ENCODE data around the gene KRT39.

DNA sequence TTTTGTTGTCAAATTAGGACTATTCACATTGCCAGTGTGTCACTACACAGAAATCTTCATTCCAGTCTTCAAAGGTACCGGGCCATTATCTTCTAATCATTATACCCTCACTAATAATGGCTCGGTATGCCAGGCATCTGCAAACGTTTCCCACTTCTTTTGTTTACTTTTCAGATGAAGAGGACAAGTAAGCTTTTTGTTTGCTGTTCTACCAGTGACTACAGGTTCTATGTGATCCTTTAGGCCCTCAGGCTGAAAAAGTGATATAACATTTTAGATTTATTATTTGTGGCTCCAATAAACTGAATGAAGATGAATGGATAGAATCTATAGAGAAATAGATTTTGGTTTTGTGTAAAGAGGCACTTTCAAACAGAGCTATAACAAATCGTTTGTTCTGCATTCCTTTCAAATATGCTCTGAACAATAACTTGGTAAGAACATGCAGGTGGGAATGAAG, 42.6 kb upstream of the KRT39 start:
- TF ChIP-seq CTCF (IDR thresholded peaks at IDR 0.05; ENCODE audit: low read depth, low read length, missing input control) (no peak), REST (IDR thresholded peaks at IDR 0.05) (no peak), HNF4A (conservative IDR thresholded peaks at IDR 0.05) (no peak), FOXA1 (IDR thresholded peaks at IDR 0.05) (no peak), RAD21 (IDR thresholded peaks at IDR 0.05) (no peak), SP1 (IDR thresholded peaks at IDR 0.05) (no peak), EGR1 (IDR thresholded peaks at IDR 0.05; ENCODE audit: low read depth in 2 of 2) (no peak), ATF3 (IDR thresholded peaks at IDR 0.05) (no peak)
- TF ChIP-seq, protein P1, sequence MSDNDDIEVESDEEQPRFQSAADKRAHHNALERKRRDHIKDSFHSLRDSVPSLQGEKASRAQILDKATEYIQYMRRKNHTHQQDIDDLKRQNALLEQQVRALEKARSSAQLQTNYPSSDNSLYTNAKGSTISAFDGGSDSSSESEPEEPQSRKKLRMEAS (IDR thresholded peaks at IDR 0.05): no peak
